Neural cell (in vitro differentiated cells): Measurements from ENCODE around the gene PHLDB2.

Experiments
- POLR2AphosphoS5 ChIP-seq: IDR thresholded peaks from 2 replicates; pipeline ENCODE4 v1.6.1; 2012
- TF ChIP-seq, protein P1 (sequence below): fragments of 450-650 bp; IDR thresholded peaks from 2 replicates; pipeline ENCODE4 v1.5.1; 2014; ENCODE audit warnings: antibody characterized with exemption, mild to moderate bottlenecking, moderate library complexity; ENCODE audit not compliant: poor library complexity, severe bottlenecking

DNA sequence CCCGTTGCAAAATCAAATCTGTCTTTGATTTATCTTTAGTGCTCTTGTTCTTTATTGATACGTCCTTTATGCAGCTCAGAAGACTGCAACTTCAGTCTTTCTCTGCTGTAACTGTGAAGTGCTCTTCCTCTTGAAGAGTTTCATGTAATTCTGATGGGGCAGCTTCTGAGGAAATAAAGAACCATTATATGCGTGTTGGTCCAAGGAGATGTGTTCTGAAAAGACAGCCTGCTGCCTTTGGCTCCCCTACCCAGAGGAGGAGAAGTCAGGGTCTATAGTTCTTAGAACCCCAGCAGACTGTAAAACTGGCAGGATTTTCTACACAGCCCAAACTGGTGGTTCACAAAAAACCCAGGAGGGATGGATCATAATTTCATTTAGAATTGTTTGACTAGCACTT, 97.4 kb downstream of the PHLDB2 start:
- TF ChIP-seq, protein P1, sequence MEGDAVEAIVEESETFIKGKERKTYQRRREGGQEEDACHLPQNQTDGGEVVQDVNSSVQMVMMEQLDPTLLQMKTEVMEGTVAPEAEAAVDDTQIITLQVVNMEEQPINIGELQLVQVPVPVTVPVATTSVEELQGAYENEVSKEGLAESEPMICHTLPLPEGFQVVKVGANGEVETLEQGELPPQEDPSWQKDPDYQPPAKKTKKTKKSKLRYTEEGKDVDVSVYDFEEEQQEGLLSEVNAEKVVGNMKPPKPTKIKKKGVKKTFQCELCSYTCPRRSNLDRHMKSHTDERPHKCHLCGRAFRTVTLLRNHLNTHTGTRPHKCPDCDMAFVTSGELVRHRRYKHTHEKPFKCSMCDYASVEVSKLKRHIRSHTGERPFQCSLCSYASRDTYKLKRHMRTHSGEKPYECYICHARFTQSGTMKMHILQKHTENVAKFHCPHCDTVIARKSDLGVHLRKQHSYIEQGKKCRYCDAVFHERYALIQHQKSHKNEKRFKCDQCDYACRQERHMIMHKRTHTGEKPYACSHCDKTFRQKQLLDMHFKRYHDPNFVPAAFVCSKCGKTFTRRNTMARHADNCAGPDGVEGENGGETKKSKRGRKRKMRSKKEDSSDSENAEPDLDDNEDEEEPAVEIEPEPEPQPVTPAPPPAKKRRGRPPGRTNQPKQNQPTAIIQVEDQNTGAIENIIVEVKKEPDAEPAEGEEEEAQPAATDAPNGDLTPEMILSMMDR, result no peak
- no peak for TF ChIP-seq POLR2AphosphoS5
